ENCODE measurements around the gene DHRSX.
A peak's percentile ranks its signal among the peaks of the same experiment; 100 is the strongest.
"Not testable (repeated sequence)": the region's sequence is repeated elsewhere in the genome, so short reads cannot be mapped to it uniquely, and the experiment has no call there.

Gene DHRSX

GRCh38 chrX:2350036-2350435 lies 150.7 kb downstream of the DHRSX start:
- not testable (repeated sequence) for DNase-seq (ENCODE audit: low spot score)

GRCh38 chrX:2348211-2348610 lies 152.6 kb downstream of the DHRSX start:
- DNase-seq (ENCODE audit: low spot score) = no peak

- no peak for DNase-seq (ENCODE audit: low spot score)
These were observed 154.6 kb downstream of the DHRSX start for GRCh38 chrX:2346158-2346557.

- no peak for DNase-seq (ENCODE audit: low spot score)
These were observed 155.2 kb downstream of the DHRSX start for GRCh38 chrX:2345562-2345961.

GRCh38 chrX:2343413-2343812 lies 157.4 kb downstream of the DHRSX start:
- DNase-seq (ENCODE audit: low spot score) = no peak

- DNase-seq (ENCODE audit: low spot score) = no peak
These were observed 157.9 kb downstream of the DHRSX start for GRCh38 chrX:2342874-2343273.

GRCh38 chrX:2342281-2342688 lies 158.5 kb downstream of the DHRSX start:
- DNase-seq (ENCODE audit: low spot score) = no peak

- no peak for DNase-seq (ENCODE audit: low spot score)
These were observed 159.8 kb downstream of the DHRSX start for GRCh38 chrX:2340991-2341390.

- DNase-seq (ENCODE audit: low spot score) = no peak
These were observed 164.6 kb downstream of the DHRSX start for GRCh38 chrX:2336181-2336580.

GRCh38 chrX:2334237-2334636 lies 166.5 kb downstream of the DHRSX start:
- DNase-seq (ENCODE audit: low spot score) = no peak

- no peak for DNase-seq (ENCODE audit: low spot score)
These were observed 168.5 kb downstream of the DHRSX start for GRCh38 chrX:2332252-2332651.

- DNase-seq (ENCODE audit: low spot score) = no peak
These were observed 169.9 kb downstream of the DHRSX start for GRCh38 chrX:2330910-2331309.

- DNase-seq (ENCODE audit: low spot score) = no peak
These were observed 170.3 kb downstream of the DHRSX start for GRCh38 chrX:2330487-2330886.

GRCh38 chrX:2327423-2327822 lies 173.4 kb downstream of the DHRSX start:
- DNase-seq (ENCODE audit: low spot score) = no peak

GRCh38 chrX:2325076-2325784 lies 175.5 kb downstream of the DHRSX start:
- peak; percentile 20 for DNase-seq (ENCODE audit: low spot score)

GRCh38 chrX:2324151-2324550 lies 176.6 kb downstream of the DHRSX start:
- no peak for DNase-seq (ENCODE audit: low spot score)

- DNase-seq (ENCODE audit: low spot score) = no peak
These were observed 179.4 kb downstream of the DHRSX start for GRCh38 chrX:2321411-2321810.

- DNase-seq (ENCODE audit: low spot score) = no peak
These were observed 180.0 kb downstream of the DHRSX start for GRCh38 chrX:2320580-2321327.

- DNase-seq (ENCODE audit: low spot score) = no peak
These were observed 180.7 kb downstream of the DHRSX start for GRCh38 chrX:2320089-2320488.

- no peak for DNase-seq (ENCODE audit: low spot score)
These were observed 182.4 kb downstream of the DHRSX start for GRCh38 chrX:2318371-2318770.

- DNase-seq (ENCODE audit: low spot score) = no peak
These were observed 183.2 kb downstream of the DHRSX start for GRCh38 chrX:2317527-2318055.

- DNase-seq (ENCODE audit: low spot score) = no peak
These were observed 184.2 kb downstream of the DHRSX start for GRCh38 chrX:2316534-2316933.

GRCh38 chrX:2315434-2315833 lies 185.3 kb downstream of the DHRSX start:
- DNase-seq (ENCODE audit: low spot score) = no peak

Data from CD4-positive, alpha-beta T cell treated with Interleukin-15 for 4 hours (primary cell).